Heart left ventricle (tissue), 16 donors: ENCODE data around the gene SEPTIN14. TPM values are rescaled to one million over a fixed set of nuclear protein-coding genes. Genes with fewer than 3 reads are reported as not detected.
"Not testable (repeated sequence)": the region's sequence is repeated elsewhere in the genome, so short reads cannot be mapped to it uniquely, and the experiment has no call there.

Experiments used
- ATAC-seq, 4 donors: fragments of 200-7000 bp; cut with Tn5 transposase; one replicate each; pipeline ENCODE4 v1.9.1; 2020 to 2022; ENCODE audit warnings: moderate library complexity in 4 of 4, mild to moderate bottlenecking in 3 of 4, moderate number of reproducible peaks in 1 of 4
- DNase-seq, 5 donors: peaks; one replicate each; pipeline ENCODE4 v3.0.0-alpha.2; 2020
- H3K27ac ChIP-seq, 12 donors: fragments of 200-600 bp; sonication (generic) in 4 of 12; one replicate each; pipeline versions ENCODE4 v1.5.0 to v1.8.0; 2016 to 2022; ENCODE audit warnings: mild to moderate bottlenecking in 2 of 12
- H3K27me3 ChIP-seq, 9 donors: fragments of 200-600 bp; sonication (generic) in 2 of 9; one replicate each; pipeline versions ENCODE4 v1.5.1 to v1.8.0; 2016 to 2022; ENCODE audit warnings: mild to moderate bottlenecking in 3 of 9
- H3K36me3 ChIP-seq, 9 donors: fragments of 200-600 bp; sonication (generic) in 2 of 9; one replicate each; pipeline versions ENCODE4 v1.5.0 to v1.8.0; 2018 to 2022; ENCODE audit warnings: mild to moderate bottlenecking in 2 of 9
- H3K4me1 ChIP-seq, 12 donors: fragments of 200-600 bp; sonication (generic) in 4 of 12; one replicate each; pipeline versions ENCODE4 v1.5.0 to v1.8.0; 2016 to 2022; ENCODE audit warnings: mild to moderate bottlenecking in 3 of 12
- H3K4me3 ChIP-seq, 12 donors: fragments of 200-600 bp; sonication (generic) in 4 of 12; one replicate each; pipeline versions ENCODE4 v1.5.0 to v1.8.0; 2017 to 2022; ENCODE audit warnings: mild to moderate bottlenecking in 9 of 12, moderate library complexity in 4 of 12
- H3K9me3 ChIP-seq, 12 donors: fragments of 200-600 bp; sonication (generic) in 4 of 12; one replicate each; pipeline versions ENCODE4 v1.5.0 to v1.8.0; 2016 to 2022; ENCODE audit warnings: mild to moderate bottlenecking in 1 of 12
- POLR2A ChIP-seq, 2 donors: fragments of 450-650 bp; IDR thresholded peaks; one replicate each; pipeline ENCODE4 v1.6.1; 2017; ENCODE audit warnings: antibody characterized with exemption in 2 of 2, mild to moderate bottlenecking in 2 of 2, moderate library complexity in 2 of 2
- WGBS, 4 donors: extraction: QIAGEN DNeasy Blood & Tissue Kit in 2 of 4; methylation state at CpG; one replicate each; pipeline versions ENCODE4 v1.1.5 to v1.1.7; 2013 to 2018; 5-methylcytosine and 5-hydroxymethylcytosine counted together
- intact Hi-C, 10 donors: fragments of 100-400 bp; cut with DNase I; formaldehyde crosslinking; loops; one replicate each; pipeline versions ENCODE4 v1.11.1 to v1.14.2; 2022
- polyA plus RNA-seq, 2 donors: library from polyadenylated mRNA; stranded (reverse); fragments of 200-250 nt; gene quantifications; one replicate each; pipeline ENCODE4 v1.2.3, GENCODE V29; 2013
- total RNA-seq, 9 donors: library from RNA; depleted of rRNA in 2 of 9; stranded (reverse); fragments of >200 nt in 2 of 9; fragmentation: NEBNext Ultra II Directional in 3 of 9; extraction: Animal tissue kit (Norgen Biotek cat#: 25700) in 3 of 9; gene quantifications; one replicate each; pipeline versions ENCODE4 v1.1.0 to v1.2.4, GENCODE V29; 2016 to 2023
- TF ChIP-seq, protein P1 (sequence below), 12 donors: fragments of 200-600 bp; sonication (generic) in 4 of 12; IDR thresholded peaks; one replicate each; pipeline versions ENCODE4 v1.5.0 to v1.8.0; 2018 to 2022; ENCODE audit warnings: antibody characterized with exemption in 12 of 12, mild to moderate bottlenecking in 5 of 12
- donor health status: ischemic (EF 13 %, LVEDD 7.1; RV severe dilation, severe dysfunction).
- donor health status: healthy with polysubstance abuse.
- donor health status: DM: no; HTN: yes; CAD: no.
- donor health status: DM: no; HTN: no; CAD: no.
- donor health status: ischemic (EF 25% LVEDD 6.9; RV normal size, moderate dysfunction).
- donor health status: ischemic (EF 25% LVEDD 5.7; RV mildly dilated, moderate dysfunction).
- donor health status: healthy.
- donor health status: DM: yes; HTN: yes; CAD: no.
- donor health status: ischemic (EF 35%, LVEDD 5.7; RV mildly dilated, moderate dysfunction).
- donor health status: nonischemic (EF 11% LVEDD 7.7; RV severe dilation, severe dysfunction).
- donor health status: DM: yes; HTN: yes; CAD: no.
- donor health status: PGD.
- donor health status: ischemic (EF 29% LVEDD 5.4; RV normal size, mild dysfunction).
- donor health status: nonischemic (EF 23%, LVEDD 6.1; RV moderate dilation, normal function).

SEPTIN14 gene
- total and polyA plus RNA-seq, 11 donors: not detected

- H3K27ac ChIP-seq: no peak overlapping the region
- intact Hi-C loops: loop anchor here in 1 of 10 donors (10.0 kb wide), 1 partner anchor 94 kb away; no protein-coding TSS in a partner anchor
- WGBS, 4 donors: 77 to 83% (median 78%) methylated on average over 3 of the region's 3 CpGs
- H3K27me3 ChIP-seq: no peaks in the 10 kb centered on the region
- no peak for ATAC-seq
- TF ChIP-seq, protein P1, sequence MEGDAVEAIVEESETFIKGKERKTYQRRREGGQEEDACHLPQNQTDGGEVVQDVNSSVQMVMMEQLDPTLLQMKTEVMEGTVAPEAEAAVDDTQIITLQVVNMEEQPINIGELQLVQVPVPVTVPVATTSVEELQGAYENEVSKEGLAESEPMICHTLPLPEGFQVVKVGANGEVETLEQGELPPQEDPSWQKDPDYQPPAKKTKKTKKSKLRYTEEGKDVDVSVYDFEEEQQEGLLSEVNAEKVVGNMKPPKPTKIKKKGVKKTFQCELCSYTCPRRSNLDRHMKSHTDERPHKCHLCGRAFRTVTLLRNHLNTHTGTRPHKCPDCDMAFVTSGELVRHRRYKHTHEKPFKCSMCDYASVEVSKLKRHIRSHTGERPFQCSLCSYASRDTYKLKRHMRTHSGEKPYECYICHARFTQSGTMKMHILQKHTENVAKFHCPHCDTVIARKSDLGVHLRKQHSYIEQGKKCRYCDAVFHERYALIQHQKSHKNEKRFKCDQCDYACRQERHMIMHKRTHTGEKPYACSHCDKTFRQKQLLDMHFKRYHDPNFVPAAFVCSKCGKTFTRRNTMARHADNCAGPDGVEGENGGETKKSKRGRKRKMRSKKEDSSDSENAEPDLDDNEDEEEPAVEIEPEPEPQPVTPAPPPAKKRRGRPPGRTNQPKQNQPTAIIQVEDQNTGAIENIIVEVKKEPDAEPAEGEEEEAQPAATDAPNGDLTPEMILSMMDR (IDR thresholded peaks at IDR 0.05): no peak
- TF ChIP-seq POLR2A (IDR thresholded peaks at IDR 0.05): no peak
- no peak for DNase-seq
- H3K4me1 ChIP-seq: no peaks in the 10 kb centered on the region
- no peaks in the 10 kb centered on the region for H3K9me3 ChIP-seq
- no peak overlapping the region for H3K4me3 ChIP-seq
- no peaks in the 10 kb centered on the region for H3K36me3 ChIP-seq
These were observed 16.1 kb upstream of the SEPTIN14 start for GRCh38 chr7:55878691-55879090.

- ATAC-seq: no peak
These were observed 14.8 kb upstream of the SEPTIN14 start for GRCh38 chr7:55877308-55877707.

DNA sequence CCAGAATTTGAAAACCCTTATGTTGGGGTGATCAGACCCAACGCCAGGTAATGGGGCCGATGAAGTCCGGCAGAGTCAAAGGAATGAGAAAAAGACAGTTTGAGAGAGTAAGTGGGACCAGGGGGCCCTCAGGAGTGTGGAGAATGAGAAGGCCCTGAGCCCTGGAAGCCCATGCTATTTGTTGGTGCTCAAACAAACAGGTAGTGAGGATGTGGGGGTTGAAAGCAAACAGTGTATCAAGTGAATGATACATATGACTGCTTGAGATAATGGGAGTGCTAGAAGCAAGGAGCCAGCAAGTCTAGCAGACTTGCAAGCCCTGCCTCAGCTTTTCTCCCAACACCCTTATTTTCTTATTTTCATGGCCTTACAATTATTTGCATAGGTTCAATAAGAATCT is 11.2 kb upstream of the SEPTIN14 start:
- 86 to 92% (median 89%) methylated on average over 3 of the region's 3 CpGs for WGBS, 4 donors
- Histone ChIP-seq H3K4me3 (no peak overlapping the region), H3K27me3 (no peaks in the 10 kb centered on the region), H3K36me3 (no peaks in the 10 kb centered on the region), H3K9me3 (no peaks in the 10 kb centered on the region), H3K27ac (no peak overlapping the region), H3K4me1 (no peaks in the 10 kb centered on the region)
- intact Hi-C loops: loop anchor here in 1 of 10 donors (10.0 kb wide), 1 partner anchor 89 kb away; no protein-coding TSS in a partner anchor
- no peak for ATAC-seq
- DNase-seq: no peak
- TF ChIP-seq, protein P1 (IDR thresholded peaks at IDR 0.05): no peak
- TF ChIP-seq POLR2A (IDR thresholded peaks at IDR 0.05): no peak

More at GRCh38 chr7:55877308-55877707, 14.8 kb upstream of the SEPTIN14 start:
- no peak overlapping the region for H3K4me3 ChIP-seq
- no peak overlapping the region for H3K27ac ChIP-seq
- no peaks in the 10 kb centered on the region for H3K4me1 ChIP-seq
- no peaks in the 10 kb centered on the region for H3K36me3 ChIP-seq
- no peaks in the 10 kb centered on the region for H3K27me3 ChIP-seq
- H3K9me3 ChIP-seq: no peaks in the 10 kb centered on the region
- no peak for TF ChIP-seq POLR2A (IDR thresholded peaks at IDR 0.05)
- TF ChIP-seq, protein P1 (IDR thresholded peaks at IDR 0.05): no peak
- DNase-seq: no peak
- intact Hi-C loops: loop anchor here in 1 of 10 donors (10.0 kb wide), 1 partner anchor 93 kb away; no protein-coding TSS in a partner anchor
- WGBS, 4 donors: 85 to 91% (median 86%) methylated on average over 6 of the region's 6 CpGs

DNA sequence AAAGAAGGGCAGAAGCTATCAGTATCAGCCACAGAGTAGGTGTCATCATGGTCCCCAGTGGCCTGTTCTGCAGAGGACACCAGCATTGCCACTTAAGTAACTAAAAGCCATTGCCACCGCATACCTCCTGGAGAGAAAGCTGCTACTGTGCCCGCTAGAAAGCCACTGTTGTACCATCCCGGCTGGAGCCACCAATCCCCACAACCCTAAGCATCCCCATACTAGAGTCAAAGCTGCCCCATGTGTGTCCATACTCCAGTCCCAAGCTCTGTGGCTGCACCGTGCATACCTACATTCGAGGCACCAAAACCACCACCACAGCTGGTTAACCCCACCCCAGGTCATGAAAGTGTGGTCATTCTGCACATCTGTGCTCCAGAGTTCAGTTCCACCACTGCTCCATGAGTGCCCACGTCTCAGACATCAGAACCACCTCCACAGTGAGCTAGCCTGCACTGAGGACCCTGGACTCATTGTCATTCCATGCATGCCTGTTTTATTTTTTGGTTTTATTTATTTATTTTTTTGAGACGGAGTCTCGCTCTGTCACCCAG is 9.5 kb upstream of the SEPTIN14 start:
- intact Hi-C loops: loop anchor here in 1 of 10 donors (10.0 kb wide), 1 partner anchor 87 kb away; no protein-coding TSS in a partner anchor
- TF ChIP-seq POLR2A (IDR thresholded peaks at IDR 0.05): no peak
- TF ChIP-seq, protein P1 (IDR thresholded peaks at IDR 0.05): no peak
- H3K4me3 ChIP-seq: no peak overlapping the region
- H3K9me3 ChIP-seq: no peaks in the 10 kb centered on the region
- H3K36me3 ChIP-seq: no peaks in the 10 kb centered on the region
- no peak overlapping the region for H3K27ac ChIP-seq
- no peaks in the 10 kb centered on the region for H3K27me3 ChIP-seq
- no peaks in the 10 kb centered on the region for H3K4me1 ChIP-seq
- ATAC-seq (no peak), DNase-seq (no peak)
- WGBS, 4 donors: 81 to 88% (median 83%) methylated on average over 8 of the region's 8 CpGs

GRCh38 chr7:55868989-55869388 is 6.4 kb upstream of the SEPTIN14 start:
- H3K4me3 ChIP-seq, intact Hi-C loops, H3K9me3 ChIP-seq, DNase-seq, H3K27me3 ChIP-seq, H3K4me1 ChIP-seq, H3K27ac ChIP-seq, ATAC-seq, H3K36me3 ChIP-seq: not testable (repeated sequence)
- WGBS, 4 donors: 40 to 60% (median 53%) methylated on average over 5 to 6 of the region's 7 CpGs

DNA sequence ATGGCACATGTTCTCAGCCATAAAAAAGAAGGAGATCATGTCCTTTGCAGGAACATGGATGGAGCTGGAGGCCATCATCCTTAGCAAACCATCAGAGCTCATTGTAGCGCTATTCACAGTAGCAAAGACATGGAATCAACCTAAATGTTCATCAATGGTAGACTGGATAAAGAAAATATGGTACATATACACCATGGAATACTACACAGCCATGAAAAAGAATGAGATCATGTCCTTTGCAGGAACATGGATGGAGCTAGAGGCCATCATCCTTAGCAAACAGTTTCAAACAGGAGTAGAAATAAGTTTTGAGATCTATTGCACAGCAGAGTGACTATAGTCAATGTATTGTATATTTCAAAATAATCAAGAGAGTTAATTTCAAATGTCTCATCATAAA is 17.4 kb downstream of the SEPTIN14 start:
- not testable (repeated sequence) for H3K4me3 ChIP-seq, H3K4me1 ChIP-seq, ATAC-seq, H3K9me3 ChIP-seq, H3K27ac ChIP-seq, H3K27me3 ChIP-seq, DNase-seq, H3K36me3 ChIP-seq
- intact Hi-C loops: loop anchor here in 1 of 10 donors (5.0 kb wide), 1 partner anchor 48 kb away; no protein-coding TSS in a partner anchor
- 52 to 72% (median 62%) methylated on average over 1 of the region's 1 CpG for WGBS, 4 donors
